GM18868 (cell line): ENCODE data around the gene RNU6-9.
"Not testable (repeated sequence)": the region's sequence is repeated elsewhere in the genome, so short reads cannot be mapped to it uniquely, and the experiment has no call there.

Experiments used
- ATAC-seq: cut with Tn5 transposase; IDR thresholded peaks from one replicate; pipeline ENCODE4 v1.9.1; 2021; ENCODE audit warnings: mild to moderate bottlenecking, moderate library complexity; ENCODE audit not compliant: unreplicated experiment

The RNU6-9 gene

DNA sequence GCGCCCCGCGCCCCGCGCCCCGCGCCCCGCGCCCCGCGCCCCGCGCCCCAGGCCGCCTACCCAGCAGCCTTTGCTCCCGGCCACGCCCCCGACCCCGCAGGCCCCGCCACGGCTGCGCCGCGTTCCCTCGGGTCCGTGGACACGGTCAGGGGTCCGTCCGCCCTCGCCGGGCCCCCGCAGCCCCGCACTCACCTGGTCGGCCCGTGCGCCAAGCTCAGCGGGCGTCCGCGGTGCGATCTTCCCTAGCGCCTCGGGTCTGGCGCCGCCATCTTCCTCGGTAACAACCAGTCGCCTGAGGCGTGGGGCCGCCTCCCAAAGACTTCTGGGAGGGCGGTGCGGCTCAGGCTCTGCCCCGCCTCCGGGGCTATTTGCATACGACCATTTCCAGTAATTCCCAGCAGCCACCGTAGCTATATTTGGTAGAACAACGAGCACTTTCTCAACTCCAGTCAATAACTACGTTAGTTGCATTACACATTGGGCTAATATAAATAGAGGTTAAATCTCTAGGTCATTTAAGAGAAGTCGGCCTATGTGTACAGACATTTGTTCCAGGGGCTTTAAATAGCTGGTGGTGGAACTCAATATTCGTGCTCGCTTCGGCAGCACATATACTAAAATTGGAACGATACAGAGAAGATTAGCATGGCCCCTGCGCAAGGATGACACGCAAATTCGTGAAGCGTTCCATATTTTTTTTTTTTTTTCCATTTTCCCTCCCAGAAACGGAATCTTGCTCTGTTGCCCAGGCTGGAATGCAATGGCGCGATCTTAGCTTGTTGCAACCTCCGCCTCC is at the start of gene RNU6-9, which contains the start of gene MED16:
TSS of gene RNU6-9 (plus strand) at position 591 of the 796 bp plus-strand sequence.
TSS of gene MED16 (minus strand) at position 294 of the 796 bp plus-strand sequence. CDS start 2,056 bp downstream, outside the sequence.
- ATAC-seq = peak; percentile 72

DNA sequence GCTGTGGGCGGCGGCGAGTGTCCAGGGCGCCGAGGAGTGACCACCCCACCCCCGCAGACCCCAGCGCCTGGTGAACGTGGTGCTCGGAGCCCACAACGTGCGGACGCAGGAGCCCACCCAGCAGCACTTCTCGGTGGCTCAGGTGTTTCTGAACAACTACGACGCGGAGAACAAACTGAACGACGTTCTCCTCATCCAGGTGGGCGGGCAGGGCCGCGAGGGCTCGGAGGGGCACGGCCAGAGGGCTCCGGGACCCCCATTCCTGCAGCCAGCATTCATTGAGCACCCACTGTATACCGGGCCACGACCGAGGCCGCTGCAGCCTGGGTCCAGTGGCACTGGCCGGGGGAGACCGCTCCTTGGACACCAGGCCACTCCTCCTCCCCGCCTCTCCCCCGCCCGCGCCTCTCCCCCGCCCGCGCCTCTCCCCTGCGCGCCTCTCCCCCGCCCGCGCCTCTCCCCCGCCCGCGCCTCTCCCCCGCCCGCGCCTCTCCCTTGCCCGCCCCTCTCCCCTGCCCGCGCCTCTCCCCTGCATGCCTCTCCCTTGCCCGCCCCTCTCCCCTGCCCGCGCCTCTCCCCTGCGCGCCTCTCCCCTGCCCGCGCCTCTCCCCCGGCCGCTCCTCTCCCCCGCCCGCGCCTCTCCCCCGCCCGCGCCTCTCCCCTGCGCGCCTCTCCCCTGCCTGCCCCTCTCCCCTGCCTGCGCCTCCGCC is 49.3 kb upstream of the RNU6-9 start:
- no peak for ATAC-seq

DNA sequence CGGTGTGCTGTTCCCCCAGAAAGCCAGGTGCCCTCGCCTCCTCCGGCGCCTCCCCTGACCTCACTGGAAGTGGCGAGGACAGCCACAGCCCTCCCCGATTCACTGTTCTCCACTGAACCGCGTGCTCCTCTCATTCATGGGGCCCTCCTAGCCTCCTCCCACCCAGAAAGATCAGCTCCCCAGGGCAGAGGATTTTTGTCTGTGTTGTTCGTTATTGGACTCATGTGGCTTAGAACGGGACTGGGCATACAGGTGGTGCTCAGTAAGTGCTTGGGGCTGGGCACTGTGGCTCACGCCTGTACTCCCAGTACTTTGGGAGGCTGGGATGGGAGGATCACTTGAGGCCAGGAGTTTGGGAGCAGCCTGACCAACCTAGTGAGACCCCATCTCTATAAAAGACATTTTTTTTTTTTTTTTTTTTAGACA is 48.7 kb upstream of the RNU6-9 start:
- no peak for ATAC-seq

DNA sequence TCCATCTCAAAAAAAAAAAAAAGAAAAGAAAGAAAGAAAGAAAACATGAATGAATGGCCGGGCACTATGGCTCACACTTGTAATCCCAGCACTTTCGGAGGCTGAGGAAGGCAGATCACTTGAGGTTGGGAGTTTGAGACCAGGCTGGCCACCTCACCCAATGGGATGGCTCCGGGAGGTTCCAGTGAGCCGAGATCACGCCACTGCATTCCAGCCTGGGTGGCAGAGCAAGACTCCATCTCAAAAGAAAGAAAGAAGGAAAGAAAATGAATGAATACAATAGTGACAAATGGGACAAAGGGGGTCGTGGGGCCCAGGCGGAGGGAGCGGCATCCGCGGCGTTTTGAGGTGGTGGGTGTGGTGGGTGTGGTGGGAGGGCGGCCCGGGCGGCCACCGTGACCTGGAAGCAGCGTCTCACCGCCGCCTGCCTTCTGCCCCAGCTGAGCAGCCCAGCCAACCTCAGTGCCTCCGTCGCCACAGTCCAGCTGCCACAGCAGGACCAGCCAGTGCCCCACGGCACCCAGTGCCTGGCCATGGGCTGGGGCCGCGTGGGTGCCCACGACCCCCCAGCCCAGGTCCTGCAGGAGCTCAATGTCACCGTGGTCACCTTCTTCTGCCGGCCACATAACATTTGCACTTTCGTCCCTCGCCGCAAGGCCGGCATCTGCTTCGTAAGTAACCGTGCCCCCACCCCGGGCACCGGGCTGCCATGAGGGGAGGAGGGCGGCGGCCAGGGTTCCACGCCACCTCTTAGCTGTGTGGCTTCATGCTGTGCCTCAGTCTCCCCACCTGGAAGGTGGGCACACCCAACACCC is 47.4 kb upstream of the RNU6-9 start:
- ATAC-seq = no peak

DNA sequence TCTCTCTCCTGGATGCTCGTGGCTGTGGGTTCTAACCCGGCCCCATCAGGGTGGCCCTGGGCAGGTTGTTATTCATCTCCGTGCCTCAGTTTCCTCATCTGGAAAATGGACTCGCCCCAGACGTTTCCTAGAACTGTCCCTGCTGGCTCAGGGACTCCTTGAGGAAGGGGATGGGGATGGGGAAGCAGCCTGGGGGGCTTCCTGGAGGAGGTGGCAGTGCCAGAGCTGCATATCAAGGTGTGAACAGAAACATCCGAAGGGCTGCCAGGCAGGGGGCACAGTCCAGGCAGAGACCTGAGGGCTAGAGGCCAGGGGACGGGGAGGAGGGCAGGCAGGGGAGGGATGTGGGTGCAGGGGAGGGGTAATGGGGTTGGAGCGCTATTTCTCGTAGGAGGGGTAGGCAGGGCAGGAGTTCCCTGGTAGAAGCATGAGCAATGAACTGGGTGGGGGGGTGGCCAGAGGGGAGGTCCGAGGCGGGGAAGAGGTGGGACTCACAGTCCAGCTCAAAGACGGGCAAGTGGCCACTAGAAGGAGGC is 44.8 kb upstream of the RNU6-9 start:
- no peak for ATAC-seq

DNA sequence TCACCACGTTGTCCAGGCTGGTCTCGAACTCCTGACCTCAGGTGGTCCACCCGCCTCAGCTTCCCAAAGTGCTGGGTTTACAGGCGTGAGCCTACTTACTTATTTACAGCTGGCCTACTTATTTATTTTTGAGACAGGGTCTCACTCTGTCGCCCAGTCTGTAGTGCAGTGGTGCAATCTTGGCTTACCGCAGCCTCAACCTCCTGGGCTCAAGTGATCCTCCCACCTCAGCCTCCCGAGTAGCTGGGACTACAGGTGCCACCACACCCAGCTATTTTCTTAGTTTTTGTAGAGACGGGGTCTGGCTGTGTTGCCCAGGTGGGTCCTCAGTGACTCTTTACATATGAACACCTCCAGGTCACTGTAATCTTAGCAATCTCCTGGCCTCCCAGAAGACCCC is 44.1 kb upstream of the RNU6-9 start:
- ATAC-seq = not testable (repeated sequence)

- ATAC-seq = no peak
These were observed 42.9 kb upstream of the RNU6-9 start for GRCh38 chr19:850221-850978.

DNA sequence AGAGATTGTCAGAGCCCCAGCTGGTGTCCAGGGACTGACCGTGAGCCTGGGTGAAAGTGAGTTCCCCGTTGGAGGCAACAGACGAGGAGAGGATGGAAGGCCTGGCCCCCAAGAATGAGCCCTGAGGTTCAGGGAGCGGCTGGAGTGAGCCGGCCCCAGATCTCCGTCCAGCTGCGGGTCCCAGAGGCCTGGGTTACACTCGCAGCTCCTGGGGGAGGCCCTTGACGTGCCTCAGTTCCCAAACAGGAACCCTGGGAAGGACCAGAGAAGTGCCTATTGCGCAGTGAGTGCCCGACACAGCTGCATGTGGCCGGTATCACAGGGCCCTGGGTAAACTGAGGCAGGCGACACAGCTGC is 42.3 kb upstream of the RNU6-9 start:
- ATAC-seq = no peak

- ATAC-seq = no peak
These were observed 40.9 kb upstream of the RNU6-9 start, which contains the start of gene ELANE for GRCh38 chr19:852136-853013. ELANE (plus strand) TSS chr19:852303; CDS start chr19:852329, 26 bp downstream.

DNA sequence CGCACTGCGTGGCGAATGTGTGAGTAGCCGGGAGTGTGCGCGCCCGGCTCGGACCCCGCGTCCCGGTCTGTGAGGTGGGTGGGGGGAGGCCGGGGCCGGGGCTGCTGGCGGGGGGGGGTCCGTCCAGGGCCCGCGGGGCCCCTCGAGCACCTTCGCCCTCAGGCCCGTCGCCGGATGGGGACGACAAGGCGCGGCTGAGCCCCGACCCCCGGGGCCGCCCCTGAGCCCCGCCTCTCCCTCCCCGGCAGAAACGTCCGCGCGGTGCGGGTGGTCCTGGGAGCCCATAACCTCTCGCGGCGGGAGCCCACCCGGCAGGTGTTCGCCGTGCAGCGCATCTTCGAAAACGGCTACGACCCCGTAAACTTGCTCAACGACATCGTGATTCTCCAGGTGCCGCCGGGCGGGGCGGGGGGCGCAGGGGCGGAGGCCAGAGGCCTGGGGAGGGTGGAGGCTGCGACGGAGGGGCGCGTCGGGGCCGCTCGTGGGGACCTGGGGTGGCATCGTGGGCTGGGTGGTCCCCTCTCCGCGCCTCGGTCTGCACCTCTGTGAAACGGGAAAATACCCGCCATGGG is 40.2 kb upstream of the RNU6-9 start:
- ATAC-seq = no peak

DNA sequence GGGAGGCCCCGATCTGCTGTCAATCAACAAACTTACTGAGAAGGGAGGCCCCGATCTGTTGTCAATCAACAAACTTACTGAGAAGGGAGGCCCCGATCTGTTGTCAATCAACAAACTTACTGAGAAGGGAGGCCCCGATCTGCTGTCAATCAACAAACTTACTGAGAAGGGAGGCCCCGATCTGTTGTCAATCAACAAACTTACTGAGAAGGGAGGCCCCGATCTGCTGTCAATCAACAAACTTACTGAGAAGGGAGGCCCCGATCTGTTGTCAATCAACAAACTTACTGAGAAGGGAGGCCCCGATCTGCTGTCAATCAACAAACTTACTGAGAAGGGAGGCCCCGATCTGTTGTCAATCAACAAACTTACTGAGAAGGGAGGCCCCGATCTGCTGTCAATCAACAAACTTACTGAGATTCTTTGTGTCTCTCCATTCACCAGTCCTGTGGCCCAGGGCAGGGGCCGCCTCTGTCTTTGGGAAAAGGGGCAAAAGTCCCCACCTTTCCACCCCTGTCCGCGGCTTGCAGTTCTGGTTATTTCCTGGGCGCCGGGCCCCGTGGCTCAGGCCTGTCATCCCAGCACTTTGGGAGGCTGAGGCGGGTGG is 39.6 kb upstream of the RNU6-9 start:
- not testable (repeated sequence) for ATAC-seq

DNA sequence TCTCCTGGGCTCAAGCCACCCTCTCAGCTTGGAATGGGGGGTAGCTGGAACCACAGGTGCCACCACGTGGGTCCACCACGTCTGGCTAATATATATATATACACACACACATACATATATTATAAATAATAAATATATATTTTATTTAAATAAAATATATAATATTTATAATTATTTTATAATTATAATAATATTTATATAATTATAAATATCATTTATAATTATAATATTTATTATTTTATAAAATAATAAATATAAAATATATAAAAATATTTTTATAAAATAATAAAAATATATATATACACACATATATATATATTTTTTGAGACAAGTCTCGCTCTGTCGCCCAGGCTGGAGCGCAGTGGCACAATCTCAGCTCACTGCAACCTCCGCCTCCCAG is 38.7 kb upstream of the RNU6-9 start:
- ATAC-seq = no peak

- no peak for ATAC-seq
These were observed 38.1 kb upstream of the RNU6-9 start for GRCh38 chr19:855142-855541.

DNA sequence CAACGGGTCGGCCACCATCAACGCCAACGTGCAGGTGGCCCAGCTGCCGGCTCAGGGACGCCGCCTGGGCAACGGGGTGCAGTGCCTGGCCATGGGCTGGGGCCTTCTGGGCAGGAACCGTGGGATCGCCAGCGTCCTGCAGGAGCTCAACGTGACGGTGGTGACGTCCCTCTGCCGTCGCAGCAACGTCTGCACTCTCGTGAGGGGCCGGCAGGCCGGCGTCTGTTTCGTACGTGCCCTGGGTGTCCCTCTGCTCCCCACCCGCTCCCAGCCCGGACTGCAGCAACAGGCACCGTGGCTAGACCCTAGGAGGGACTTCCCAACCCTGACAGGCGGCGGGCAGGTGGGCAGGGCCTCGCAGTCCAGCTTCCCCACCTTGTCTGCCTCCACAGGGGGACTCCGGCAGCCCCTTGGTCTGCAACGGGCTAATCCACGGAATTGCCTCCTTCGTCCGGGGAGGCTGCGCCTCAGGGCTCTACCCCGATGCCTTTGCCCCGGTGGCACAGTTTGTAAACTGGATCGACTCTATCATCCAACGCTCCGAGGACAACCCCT is 37.6 kb upstream of the RNU6-9 start:
- ATAC-seq = no peak

DNA sequence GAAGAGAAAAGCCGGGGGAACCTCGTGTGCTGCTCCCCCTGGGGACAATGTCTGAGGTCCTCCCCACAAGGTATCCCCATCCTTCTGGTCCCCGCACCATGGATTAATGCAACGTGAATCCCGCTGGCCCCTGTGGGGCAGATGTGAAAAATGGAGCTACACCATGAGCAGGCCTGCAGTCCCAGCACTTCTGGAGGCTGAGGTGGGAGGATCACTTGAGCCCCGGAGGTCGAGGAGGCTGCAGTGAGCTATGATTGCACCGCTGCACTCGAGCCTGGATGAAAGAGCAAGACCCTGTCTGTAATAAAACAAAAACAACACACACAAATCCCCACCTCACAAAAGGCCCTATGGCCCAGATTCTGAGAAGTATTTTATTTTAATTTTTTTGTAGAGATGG is 35.0 kb upstream of the RNU6-9 start:
- no peak for ATAC-seq

DNA sequence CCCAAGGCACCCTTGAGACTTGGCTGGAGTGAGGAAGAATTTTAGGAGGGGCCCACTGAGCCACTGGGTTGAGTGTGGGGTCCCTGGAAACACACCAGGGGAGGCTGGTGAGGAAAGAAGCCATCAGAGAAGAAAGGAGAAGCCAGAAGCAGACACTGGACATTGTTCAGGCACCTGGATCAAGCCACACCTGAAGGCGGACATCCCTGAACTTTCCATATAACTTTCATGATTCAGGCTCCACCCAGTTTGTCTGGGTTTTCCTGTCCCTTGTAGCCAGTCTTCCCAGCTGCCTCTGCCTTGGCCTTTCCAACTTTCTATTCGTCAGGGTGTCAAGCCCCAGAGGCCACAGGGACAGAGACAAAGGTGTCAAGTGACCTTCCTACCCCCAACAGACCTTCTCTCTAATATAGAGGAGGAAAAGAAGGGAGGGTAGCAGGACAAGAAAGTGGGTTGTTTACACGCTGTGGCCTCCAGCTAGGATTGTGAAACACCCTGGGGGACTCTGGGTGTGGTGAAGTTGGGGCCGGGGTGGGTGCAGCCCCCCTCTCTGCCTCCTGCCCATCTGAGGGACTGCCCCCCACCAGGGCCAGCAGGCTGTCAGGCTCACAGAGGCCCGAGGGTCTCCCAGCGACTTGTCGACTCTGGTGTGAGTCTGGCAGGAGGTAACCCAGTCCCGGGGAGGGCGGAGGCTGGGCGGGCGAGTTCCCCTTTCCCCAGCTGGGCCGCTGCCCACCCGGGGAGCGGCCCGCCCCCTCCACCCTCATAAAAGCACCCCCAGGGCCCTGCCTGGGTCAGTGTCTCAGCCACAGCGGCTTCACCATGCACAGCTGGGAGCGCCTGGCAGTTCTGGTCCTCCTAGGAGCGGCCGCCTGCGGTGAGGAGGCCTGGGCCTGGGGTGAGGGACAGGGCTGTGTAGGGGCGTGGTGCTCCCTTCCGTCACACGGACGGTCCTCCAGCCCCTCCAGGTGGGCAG is 34.1 kb upstream of the RNU6-9 start, which contains the start of gene CFD:
TSS of gene CFD (plus strand) at position 797 of the 976 bp plus-strand sequence. CDS start at position 823, 26 bp downstream.
- ATAC-seq = no peak
